Lung (tissue), 12 donors: ENCODE results near the gene UHMK1. TPM values are rescaled to one million over a fixed set of nuclear protein-coding genes. Genes with fewer than 3 reads are reported as not detected.

ENCODE experiments used
- ATAC-seq: fragments of 200-7000 bp; cut with Tn5 transposase; one replicate; pipeline ENCODE4 v1.9.1; 2020; ENCODE audit warnings: moderate number of reproducible peaks; ENCODE audit not compliant: insufficient read depth, low FRiP score
- DNase-seq, 3 donors: peaks; one replicate each; pipeline ENCODE4 v3.0.0-alpha.2; 2013 to 2017
- H3K27ac ChIP-seq, 2 donors: one replicate each; pipeline ENCODE4 v1.5.1; 2013; ENCODE audit warnings: mild to moderate bottlenecking in 2 of 2, moderate library complexity in 2 of 2, control low read depth in 1 of 2, inconsistent platforms in 1 of 2, low read depth in 1 of 2, low read length in 1 of 2
- H3K27me3 ChIP-seq, 3 donors: one replicate each; pipeline ENCODE4 v1.5.1; 2013; ENCODE audit warnings: low read length in 2 of 3; ENCODE audit not compliant: control insufficient read depth in 3 of 3, insufficient read depth in 3 of 3
- H3K36me3 ChIP-seq, 4 donors: one replicate each; pipeline ENCODE4 v1.5.1; 2013; ENCODE audit warnings: low read length in 4 of 4, mild to moderate bottlenecking in 1 of 4, moderate library complexity in 1 of 4; ENCODE audit not compliant: control insufficient read depth in 4 of 4, insufficient read depth in 4 of 4
- H3K4me1 ChIP-seq, 5 donors: one replicate each; pipeline ENCODE4 v1.5.1; 2013; ENCODE audit warnings: low read length in 5 of 5, mild to moderate bottlenecking in 2 of 5, moderate library complexity in 1 of 5; ENCODE audit not compliant: control insufficient read depth in 5 of 5, insufficient read depth in 5 of 5
- H3K4me3 ChIP-seq: one replicate; pipeline ENCODE4 v1.5.1; 2013; ENCODE audit warnings: mild to moderate bottlenecking, control low read depth, moderate library complexity
- H3K9ac ChIP-seq, 2 donors: one replicate each; pipeline ENCODE4 v1.5.1; 2013; ENCODE audit warnings: low read length in 2 of 2, control low read depth in 1 of 2; ENCODE audit not compliant: insufficient read depth in 1 of 2
- H3K9me3 ChIP-seq, 4 donors: one replicate each; pipeline ENCODE4 v1.5.1; 2013; ENCODE audit warnings: low read length in 3 of 4, mild to moderate bottlenecking in 1 of 4, moderate library complexity in 1 of 4; ENCODE audit not compliant: control insufficient read depth in 4 of 4, insufficient read depth in 3 of 4
- CTCF ChIP-seq: IDR thresholded peaks from 2 replicates; pipeline ENCODE4 v1.5.1; 2012; ENCODE audit warnings: mild to moderate bottlenecking; ENCODE audit errors: control extremely low read depth, extremely low read depth
- WGBS, 2 donors: extraction: QIAGEN DNeasy Blood & Tissue Kit; methylation state at CpG; one replicate each; pipeline ENCODE4 v1.1.7; 2013; 5-methylcytosine and 5-hydroxymethylcytosine counted together
- polyA plus RNA-seq, 2 donors: library from polyadenylated mRNA; stranded (reverse); fragments of 200-250 nt; gene quantifications; one replicate each; pipeline ENCODE4 v1.2.1, GENCODE V29; 2013
- total RNA-seq, 2 donors: library from RNA; depleted of rRNA in 1 of 2; stranded (reverse); fragments of >200 nt in 1 of 2; gene quantifications; one replicate each; pipeline ENCODE4 v1.2.1, GENCODE V29; 2014 to 2021
- donor health status: control.
- donor health status: control.
- donor health status: Bipolar disorder and iron deficiency.
- donor health status: healthy.
- donor health status: DM: yes; HTN: yes; CAD: no.

The UHMK1 gene
- total and polyA plus RNA-seq, 4 donors: 17.5 to 63.0 (median 32.5) TPM

- 56 to 74% methylated on average over 5 of the region's 5 CpGs for WGBS, 2 donors
- no peak for DNase-seq
- TF ChIP-seq CTCF: no peak
- H3K9me3 ChIP-seq: no peaks in the 10 kb centered on the region
- peaks cover 0 to 5% (median 4%) of the 10 kb centered on the region in 4 donors for H3K36me3 ChIP-seq
- peaks cover 3 to 18% (median 7%) of the 10 kb centered on the region in 5 donors for H3K4me1 ChIP-seq
- ATAC-seq: no peak
- H3K9ac ChIP-seq: no peak overlapping the region
- peak overlapping the region in 1 of 2 donors; percentile 25 for H3K27ac ChIP-seq
- H3K4me3 ChIP-seq: no peak overlapping the region
- no peaks in the 10 kb centered on the region for H3K27me3 ChIP-seq
Observed at GRCh38 chr1:162564762-162565218, 67.2 kb downstream of the UHMK1 start.

- Histone ChIP-seq H3K27ac (no peak overlapping the region), H3K4me1 (peaks cover 3 to 16% (median 6%) of the 10 kb centered on the region in 5 donors), H3K27me3 (no peaks in the 10 kb centered on the region), H3K9me3 (no peaks in the 10 kb centered on the region), H3K4me3 (no peak overlapping the region), H3K9ac (no peak overlapping the region), H3K36me3 (peaks cover 0 to 5% (median 4%) of the 10 kb centered on the region in 4 donors)
- DNase-seq: no peak
- no peak for ATAC-seq
- TF ChIP-seq CTCF: no peak
Observed at GRCh38 chr1:162565460-162565859, 67.8 kb downstream of the UHMK1 start.

GRCh38 chr1:162566870-162567269, 69.3 kb downstream of the UHMK1 start:
- Histone ChIP-seq H3K9me3 (no peaks in the 10 kb centered on the region), H3K27me3 (no peaks in the 10 kb centered on the region), H3K4me3 (no peak overlapping the region), H3K36me3 (peaks cover 0 to 5% (median 4%) of the 10 kb centered on the region in 4 donors), H3K4me1 (peaks cover 3 to 14% (median 3%) of the 10 kb centered on the region in 5 donors), H3K27ac (no peak overlapping the region), H3K9ac (no peak overlapping the region)
- 88 to 92% methylated on average over 1 of the region's 1 CpG for WGBS, 2 donors
- DNase-seq (no peak), ATAC-seq (no peak)
- TF ChIP-seq CTCF: no peak

GRCh38 chr1:162568802-162569201, 71.2 kb downstream of the UHMK1 start:
- no peak for DNase-seq
- H3K9ac ChIP-seq: no peak overlapping the region
- H3K9me3 ChIP-seq: no peaks in the 10 kb centered on the region
- ATAC-seq: no peak
- H3K4me1 ChIP-seq: peaks cover 0 to 7% (median 4%) of the 10 kb centered on the region in 5 donors
- H3K27me3 ChIP-seq: no peaks in the 10 kb centered on the region
- H3K4me3 ChIP-seq: no peak overlapping the region
- H3K27ac ChIP-seq: no peak overlapping the region
- no peak for TF ChIP-seq CTCF
- 28 to 37% methylated on average over 4 of the region's 4 CpGs for WGBS, 2 donors
- H3K36me3 ChIP-seq: peaks cover 0 to 5% (median 4%) of the 10 kb centered on the region in 4 donors
